OCI-LY7 (cell line): ENCODE measurements around the gene SGTB.

ENCODE experiments used
- EZH2phosphoT487 ChIP-seq: fragments of 200-600 bp; sonication (generic); IDR thresholded peaks from 2 replicates; pipeline ENCODE4 v1.6.1; 2018; ENCODE audit warnings: low read depth, borderline replicate concordance, mild to moderate bottlenecking, mixed run types, antibody characterized with exemption, low read length, moderate library complexity, mixed read lengths
- TF ChIP-seq, protein P1 (sequence below): fragments of 200-600 bp; sonication (generic); conservative IDR thresholded peaks from 2 replicates; pipeline ENCODE4 v1.5.1; 2014; ENCODE audit warnings: mild to moderate bottlenecking, antibody characterized with exemption, low read length, moderate library complexity, mixed read lengths

- TF ChIP-seq, protein P1, sequence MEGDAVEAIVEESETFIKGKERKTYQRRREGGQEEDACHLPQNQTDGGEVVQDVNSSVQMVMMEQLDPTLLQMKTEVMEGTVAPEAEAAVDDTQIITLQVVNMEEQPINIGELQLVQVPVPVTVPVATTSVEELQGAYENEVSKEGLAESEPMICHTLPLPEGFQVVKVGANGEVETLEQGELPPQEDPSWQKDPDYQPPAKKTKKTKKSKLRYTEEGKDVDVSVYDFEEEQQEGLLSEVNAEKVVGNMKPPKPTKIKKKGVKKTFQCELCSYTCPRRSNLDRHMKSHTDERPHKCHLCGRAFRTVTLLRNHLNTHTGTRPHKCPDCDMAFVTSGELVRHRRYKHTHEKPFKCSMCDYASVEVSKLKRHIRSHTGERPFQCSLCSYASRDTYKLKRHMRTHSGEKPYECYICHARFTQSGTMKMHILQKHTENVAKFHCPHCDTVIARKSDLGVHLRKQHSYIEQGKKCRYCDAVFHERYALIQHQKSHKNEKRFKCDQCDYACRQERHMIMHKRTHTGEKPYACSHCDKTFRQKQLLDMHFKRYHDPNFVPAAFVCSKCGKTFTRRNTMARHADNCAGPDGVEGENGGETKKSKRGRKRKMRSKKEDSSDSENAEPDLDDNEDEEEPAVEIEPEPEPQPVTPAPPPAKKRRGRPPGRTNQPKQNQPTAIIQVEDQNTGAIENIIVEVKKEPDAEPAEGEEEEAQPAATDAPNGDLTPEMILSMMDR: no peak
- no peak for TF ChIP-seq EZH2phosphoT487
These were observed 9.0 kb upstream of the SGTB start for GRCh38 chr5:65730910-65731309.
